HepG2 (cell line): ENCODE results near the gene MTHFD2. TPM values are rescaled to one million over a fixed set of nuclear protein-coding genes. Genes with fewer than 3 reads are reported as not detected.

ENCODE experiments used
- GTF3A ChIP-seq: sonication (generic); formaldehyde crosslinking; conservative IDR thresholded peaks from 2 replicates; pipeline ENCODE4 v1.4.0; 2020; ENCODE audit warnings: mild to moderate bottlenecking, missing genetic modification reagents
- KDM1A ChIP-seq: IDR thresholded peaks from 2 replicates; pipeline ENCODE4 v1.6.1; 2016; ENCODE audit warnings: missing compliant biosample characterization
- MNT ChIP-seq: fragments of 450-650 bp; IDR thresholded peaks from 2 replicates; pipeline ENCODE4 v1.6.1; 2016
- NCOA2 ChIP-seq: sonication (generic); formaldehyde crosslinking; IDR thresholded peaks from 2 replicates; pipeline ENCODE4 v1.8.0; 2022; ENCODE audit warnings: inconsistent platforms
- PAXIP1 ChIP-seq: sonication (generic); formaldehyde crosslinking; conservative IDR thresholded peaks from 2 replicates; pipeline ENCODE4 v1.4.0; 2020; ENCODE audit warnings: mild to moderate bottlenecking, missing genetic modification reagents, moderate library complexity
- REXO4 ChIP-seq: sonication (generic); formaldehyde crosslinking; IDR thresholded peaks from 2 replicates; pipeline ENCODE4 v1.8.0; 2022; ENCODE audit warnings: missing genetic modification reagents, mild to moderate bottlenecking, borderline replicate concordance
- SALL2 ChIP-seq: sonication (generic); formaldehyde crosslinking; IDR thresholded peaks from 2 replicates; pipeline ENCODE4 v1.8.1; 2023; ENCODE audit warnings: mild to moderate bottlenecking, missing genetic modification reagents, inconsistent platforms
- SNAI1 ChIP-seq: sonication (generic); formaldehyde crosslinking; IDR thresholded peaks from 2 replicates; pipeline ENCODE4 v1.5.0; 2020; ENCODE audit warnings: mild to moderate bottlenecking, missing genetic modification reagents, borderline replicate concordance
- SNAPC2 ChIP-seq: sonication (generic); formaldehyde crosslinking; IDR thresholded peaks from 2 replicates; pipeline ENCODE4 v1.8.1; 2022; ENCODE audit warnings: mild to moderate bottlenecking, missing genetic modification reagents
- SSRP1 ChIP-seq: IDR thresholded peaks from 2 replicates; pipeline ENCODE4 v1.6.1; 2016; ENCODE audit warnings: control low read depth
- U2AF1 ChIP-seq: fragments of 200-400 bp; formaldehyde crosslinking; optimal IDR thresholded peaks from 2 replicates; pipeline ENCODE3; 2017; ENCODE audit warnings: mild to moderate bottlenecking, low read depth, low read length
- ZBTB43 ChIP-seq: sonication (generic); formaldehyde crosslinking; conservative IDR thresholded peaks from 2 replicates; pipeline ENCODE4 v1.4.0; 2020; ENCODE audit warnings: missing genetic modification reagents
- ZKSCAN8 ChIP-seq: IDR thresholded peaks from 2 replicates; pipeline ENCODE4 v1.6.1; 2016; ENCODE audit warnings: borderline replicate concordance, missing genetic modification reagents, missing compliant biosample characterization
- ZNF282 ChIP-seq: fragments of 450-650 bp; IDR thresholded peaks from 2 replicates; pipeline ENCODE4 v1.6.1; 2018; ENCODE audit not compliant: partially characterized antibody
- ZZZ3 ChIP-seq: sonication (generic); formaldehyde crosslinking; IDR thresholded peaks from 2 replicates; pipeline ENCODE4 v1.4.0; 2020; ENCODE audit warnings: missing genetic modification reagents, mild to moderate bottlenecking, borderline replicate concordance
- polyA plus RNA-seq, 8 experiments: library from polyadenylated mRNA; depleted of rRNA in 3 of 8; stranded (reverse) in 7 of 8; unstranded in 1 of 8; fragments of >200 nt; fragmentation: Illumina TruSeq in 4 of 8; extraction: Trizol in 4 of 8; gene quantifications; 2 replicates each; pipeline versions ENCODE4 v1.2.1 to v1.2.3, GENCODE V29; 2011 to 2016; ENCODE audit warnings: low read depth in 4 of 8, missing spikeins in 1 of 8, mixed read lengths in 1 of 8; ENCODE audit not compliant: insufficient read depth in 1 of 8
- total RNA-seq, 5 experiments: library from RNA; depleted of rRNA; stranded (reverse); fragments of >200 nt; fragmentation: Illumina TruSeq; extraction: Trizol; gene quantifications; 2 replicates each; pipeline ENCODE4 v1.2.3, GENCODE V29; 2016; ENCODE audit warnings: low read depth in 1 of 5
- TF ChIP-seq, protein P1 (sequence below), 2 experiments: IDR thresholded peaks; 2 replicates each; pipeline ENCODE4 v1.6.1; 2011 to 2012; ENCODE audit warnings: low read length in 2 of 2, borderline replicate concordance in 1 of 2, low read depth in 1 of 2, mild to moderate bottlenecking in 1 of 2, moderate library complexity in 1 of 2
- TF ChIP-seq, protein P2 (sequence below): sonication (generic); formaldehyde crosslinking; IDR thresholded peaks from 2 replicates; pipeline ENCODE4 v1.4.0; 2020; ENCODE audit warnings: mild to moderate bottlenecking, low read depth, missing genetic modification reagents

MTHFD2 gene
- total and polyA plus RNA-seq, 2 of the 13 experiments (the other 11 are each of a cell fraction or from before 2014, with no cell fraction given) = 188 to 269 TPM

GRCh38 chr2:74198461-74199274, at the start of gene MTHFD2 (continued):
- TF ChIP-seq SSRP1 (CRISPR knock-in tag) (peak; percentile 80; the same call in 1 of the 2 replicates), ZZZ3 (CRISPR knock-in tag) (peak; percentile 86; the same call in 1 of the 2 replicates), MNT (peak; percentile 77), KDM1A (CRISPR knock-in tag) (no peak), SALL2 (CRISPR knock-in tag) (peak; percentile 65), ZKSCAN8 (CRISPR knock-in tag) (0 out of 2 replicates have a peak, but pooled peaks have one; percentile 29), SNAPC2 (CRISPR knock-in tag) (peak; percentile 86; the same call in 1 of the 2 replicates), SNAI1 (CRISPR knock-in tag) (peak; percentile 98; the same call in 1 of the 2 replicates), U2AF1 (peak; percentile 78), REXO4 (CRISPR knock-in tag) (no peak), ZNF282 (no peak), NCOA2 (CRISPR knock-in tag) (peak; percentile 68), GTF3A (CRISPR knock-in tag) (no peak; the same call in 1 of the 2 replicates), PAXIP1 (no peak; the same call in 1 of the 2 replicates), ZBTB43 (CRISPR knock-in tag) (peak; percentile 95)
- TF ChIP-seq, protein P1, sequence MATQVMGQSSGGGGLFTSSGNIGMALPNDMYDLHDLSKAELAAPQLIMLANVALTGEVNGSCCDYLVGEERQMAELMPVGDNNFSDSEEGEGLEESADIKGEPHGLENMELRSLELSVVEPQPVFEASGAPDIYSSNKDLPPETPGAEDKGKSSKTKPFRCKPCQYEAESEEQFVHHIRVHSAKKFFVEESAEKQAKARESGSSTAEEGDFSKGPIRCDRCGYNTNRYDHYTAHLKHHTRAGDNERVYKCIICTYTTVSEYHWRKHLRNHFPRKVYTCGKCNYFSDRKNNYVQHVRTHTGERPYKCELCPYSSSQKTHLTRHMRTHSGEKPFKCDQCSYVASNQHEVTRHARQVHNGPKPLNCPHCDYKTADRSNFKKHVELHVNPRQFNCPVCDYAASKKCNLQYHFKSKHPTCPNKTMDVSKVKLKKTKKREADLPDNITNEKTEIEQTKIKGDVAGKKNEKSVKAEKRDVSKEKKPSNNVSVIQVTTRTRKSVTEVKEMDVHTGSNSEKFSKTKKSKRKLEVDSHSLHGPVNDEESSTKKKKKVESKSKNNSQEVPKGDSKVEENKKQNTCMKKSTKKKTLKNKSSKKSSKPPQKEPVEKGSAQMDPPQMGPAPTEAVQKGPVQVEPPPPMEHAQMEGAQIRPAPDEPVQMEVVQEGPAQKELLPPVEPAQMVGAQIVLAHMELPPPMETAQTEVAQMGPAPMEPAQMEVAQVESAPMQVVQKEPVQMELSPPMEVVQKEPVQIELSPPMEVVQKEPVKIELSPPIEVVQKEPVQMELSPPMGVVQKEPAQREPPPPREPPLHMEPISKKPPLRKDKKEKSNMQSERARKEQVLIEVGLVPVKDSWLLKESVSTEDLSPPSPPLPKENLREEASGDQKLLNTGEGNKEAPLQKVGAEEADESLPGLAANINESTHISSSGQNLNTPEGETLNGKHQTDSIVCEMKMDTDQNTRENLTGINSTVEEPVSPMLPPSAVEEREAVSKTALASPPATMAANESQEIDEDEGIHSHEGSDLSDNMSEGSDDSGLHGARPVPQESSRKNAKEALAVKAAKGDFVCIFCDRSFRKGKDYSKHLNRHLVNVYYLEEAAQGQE (IDR thresholded peaks at IDR 0.05; ENCODE audit: borderline replicate concordance in 1 of 2, low read depth in 1 of 2, low read length in 2 of 2) = peak in 1 of 2 experiments; percentile 67; a peak in 1 of 4 replicates
- TF ChIP-seq, protein P2, sequence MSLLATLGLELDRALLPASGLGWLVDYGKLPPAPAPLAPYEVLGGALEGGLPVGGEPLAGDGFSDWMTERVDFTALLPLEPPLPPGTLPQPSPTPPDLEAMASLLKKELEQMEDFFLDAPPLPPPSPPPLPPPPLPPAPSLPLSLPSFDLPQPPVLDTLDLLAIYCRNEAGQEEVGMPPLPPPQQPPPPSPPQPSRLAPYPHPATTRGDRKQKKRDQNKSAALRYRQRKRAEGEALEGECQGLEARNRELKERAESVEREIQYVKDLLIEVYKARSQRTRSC (CRISPR knock-in tag) = peak; percentile 89; the same call in 1 of the 2 replicates
